Mesenteric fat pad (tissue), 1 donor: ENCODE measurements around the gene SOX30. TPM values are rescaled to one million over a fixed set of nuclear protein-coding genes. Genes with fewer than 3 reads are reported as not detected.

Experiments used
- DNase-seq: peaks from one replicate; pipeline ENCODE4 v3.0.0-alpha.2; 2020; ENCODE audit warnings: low spot score
- total RNA-seq: library from RNA; stranded (reverse); fragmentation: NEBNext Ultra II Directional; extraction: Animal tissue kit (Norgen Biotek cat#: 25700); gene quantifications from one replicate; pipeline ENCODE4 v1.2.1, GENCODE V29; 2021
- donor health status: DM: yes; HTN: yes; CAD: no.

SOX30 gene
- total RNA-seq, 1 donor from 2014 or later: not detected

GRCh38 chr5:157610990-157611389 is 41.2 kb downstream of the SOX30 start:
- no peak for DNase-seq

DNA sequence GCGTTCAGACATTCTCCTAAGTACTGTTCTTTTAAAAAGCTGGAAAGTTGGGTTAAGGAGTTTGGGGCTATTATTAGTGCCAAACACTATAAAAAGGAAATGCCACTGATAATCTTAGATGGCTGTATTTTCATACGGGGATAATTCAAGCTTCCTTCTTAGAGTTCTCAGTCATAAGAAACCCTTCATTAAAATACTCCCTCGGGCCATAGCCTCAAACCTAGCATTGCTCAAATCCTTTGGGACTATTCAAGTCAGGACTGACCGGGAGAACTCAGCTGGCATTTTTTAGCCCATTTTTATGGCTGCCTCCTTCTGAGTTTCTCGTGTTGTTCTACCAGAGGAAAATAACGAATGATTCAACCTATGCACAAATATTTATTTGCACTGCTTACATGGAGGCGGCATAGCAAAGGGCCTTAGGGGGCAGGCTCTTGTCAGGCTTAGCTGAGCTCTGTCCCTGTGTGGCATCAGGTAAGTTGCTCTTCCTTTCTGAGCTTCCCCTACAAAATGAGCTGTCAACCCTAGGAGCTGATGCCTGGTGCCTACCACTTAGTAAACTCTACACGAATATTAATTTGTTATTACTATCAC is 43.2 kb downstream of the SOX30 start:
- DNase-seq: no peak

- no peak for DNase-seq
Measured at GRCh38 chr5:157607371-157608161, 44.7 kb downstream of the SOX30 start.

DNA sequence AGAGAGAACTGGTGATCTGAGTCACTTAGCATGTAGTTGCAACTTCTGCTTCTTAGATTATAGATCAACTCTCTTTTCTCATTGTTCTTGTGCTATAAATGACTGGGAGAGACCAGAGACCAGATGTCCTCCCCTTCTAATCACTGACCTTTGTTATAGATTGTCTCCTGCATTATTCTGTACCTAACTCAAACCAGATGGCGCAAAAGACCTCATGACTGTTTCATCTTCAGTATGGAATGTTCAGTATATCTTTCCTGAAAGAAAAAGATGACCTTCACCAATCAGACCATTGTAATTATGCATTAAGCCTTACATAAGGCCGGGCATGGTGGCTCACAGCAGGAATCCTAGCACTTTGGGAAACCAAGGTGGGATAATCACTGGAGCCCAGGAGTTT is 46.2 kb downstream of the SOX30 start:
- DNase-seq: no peak

- no peak for DNase-seq
Measured at GRCh38 chr5:157603333-157604190, 48.7 kb downstream of the SOX30 start.

GRCh38 chr5:157602505-157602904 is 49.7 kb downstream of the SOX30 start:
- DNase-seq: no peak

DNA sequence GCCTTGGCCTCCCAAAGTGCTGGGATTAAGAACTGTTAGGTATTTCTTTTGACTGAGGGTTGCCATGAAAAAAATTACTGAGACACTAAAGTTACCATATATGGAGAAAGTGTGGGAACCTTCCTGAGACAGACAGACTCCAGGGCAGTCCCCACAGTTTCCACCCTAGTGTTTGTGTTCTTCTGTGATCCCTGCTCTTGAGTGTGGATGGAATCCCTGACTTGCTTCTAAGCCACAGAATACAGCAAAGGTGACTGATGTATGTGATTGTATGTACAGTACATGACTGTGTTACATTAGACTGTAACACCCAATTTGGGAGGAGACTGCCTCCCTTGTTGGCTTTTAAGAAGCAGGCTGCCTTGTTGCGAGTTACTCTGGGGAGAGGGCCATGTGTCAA is 52.0 kb downstream of the SOX30 start:
- DNase-seq: no peak

DNA sequence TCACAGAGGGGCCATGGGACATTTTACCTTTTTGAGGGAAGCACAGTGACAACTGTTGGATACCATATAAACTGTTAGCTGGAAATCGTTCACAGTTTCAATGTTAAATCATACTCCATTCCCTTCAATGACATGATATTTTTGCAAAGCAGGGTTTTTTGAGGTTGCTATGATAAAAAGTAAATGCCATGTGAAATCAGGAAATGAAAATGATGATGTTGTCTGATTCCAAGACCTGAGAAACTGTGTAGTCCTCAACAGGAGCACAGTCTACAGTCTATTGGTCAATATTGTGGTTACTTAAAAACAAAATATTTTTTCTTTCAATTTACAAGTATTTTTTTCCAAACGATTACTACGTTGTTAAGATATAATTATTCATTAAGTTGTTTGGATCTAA is 52.7 kb downstream of the SOX30 start:
- DNase-seq: no peak

- DNase-seq: no peak
Measured at GRCh38 chr5:157598350-157598936, 53.8 kb downstream of the SOX30 start.

GRCh38 chr5:157597277-157597676 is 55.0 kb downstream of the SOX30 start:
- DNase-seq: no peak

- no peak for DNase-seq
Measured at GRCh38 chr5:157596487-157596886, 55.8 kb downstream of the SOX30 start.

GRCh38 chr5:157594675-157595459 is 57.4 kb downstream of the SOX30 start:
- no peak for DNase-seq

DNA sequence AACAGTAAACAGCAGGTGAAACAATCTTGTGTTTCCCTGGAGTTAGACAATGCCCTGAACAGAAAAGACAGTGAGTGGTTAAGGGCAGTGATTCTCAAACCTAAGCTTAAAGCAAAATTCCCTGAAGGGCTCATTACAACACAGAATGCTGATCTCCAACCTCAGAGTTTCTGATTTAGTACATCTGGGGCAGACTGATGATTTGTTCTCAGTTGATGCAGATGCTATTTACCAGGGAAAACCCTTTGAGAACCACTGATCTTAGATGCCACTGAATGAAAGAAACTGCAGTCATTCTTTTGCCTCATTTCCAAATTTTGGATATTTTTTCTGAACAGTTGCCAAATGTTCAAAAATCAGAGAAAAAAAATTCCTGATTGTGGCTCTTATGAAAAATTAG is 58.0 kb downstream of the SOX30 start:
- no peak for DNase-seq

DNA sequence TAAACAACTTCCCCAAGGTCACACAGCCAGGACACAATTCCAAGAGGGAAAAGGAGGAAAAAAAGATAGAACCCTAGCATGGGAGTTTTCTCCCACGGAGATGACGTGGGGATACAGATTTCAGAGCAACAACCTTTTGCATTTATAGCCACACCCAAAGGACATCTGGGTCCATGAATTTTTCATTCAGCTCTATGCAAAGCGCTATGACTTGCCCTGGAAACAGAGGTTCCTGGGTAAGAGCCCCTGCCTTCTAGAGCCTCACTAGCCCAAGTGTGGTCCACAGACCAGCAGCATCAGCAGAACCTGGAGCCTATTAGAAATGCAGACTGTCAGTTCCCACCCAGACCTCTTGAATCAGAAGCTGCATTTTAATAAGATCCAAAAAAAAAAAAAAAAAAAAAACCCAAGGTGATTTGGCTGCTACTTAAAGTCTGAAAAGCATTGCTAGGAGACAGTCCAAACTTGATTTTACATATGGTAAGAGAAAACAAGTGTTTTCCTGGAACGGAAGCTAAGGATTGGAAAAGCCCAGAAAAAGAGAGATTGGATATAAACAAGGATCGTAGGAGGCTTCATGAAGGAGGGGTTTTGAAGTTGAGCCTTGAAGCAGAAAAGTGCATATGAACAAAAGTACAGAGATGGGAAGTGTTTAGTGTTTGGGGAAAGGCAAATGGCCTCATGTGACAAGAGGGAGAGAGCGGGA is 59.0 kb downstream of the SOX30 start:
- no peak for DNase-seq

DNA sequence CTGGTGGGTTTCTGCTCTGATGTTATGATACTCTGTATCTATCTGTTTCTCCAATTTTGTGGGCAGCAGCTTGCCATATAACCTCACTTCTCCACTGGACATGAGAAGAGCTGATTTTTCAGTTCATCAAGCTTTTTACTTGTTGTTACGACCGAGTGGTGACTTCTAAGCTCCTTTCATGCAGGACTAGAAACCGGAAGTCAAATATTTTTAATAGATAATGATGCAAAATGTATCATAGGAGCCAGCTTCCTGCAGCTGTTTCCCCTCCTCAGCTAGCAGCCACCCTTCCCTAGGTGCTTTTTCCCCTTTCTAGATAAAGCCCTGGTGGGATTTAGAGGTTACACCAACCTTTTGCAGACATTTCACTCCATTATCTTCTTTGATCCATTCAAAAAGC is 59.6 kb downstream of the SOX30 start:
- DNase-seq: no peak

GRCh38 chr5:157590478-157590877 is 61.8 kb downstream of the SOX30 start:
- DNase-seq: no peak

- DNase-seq: no peak
Measured at GRCh38 chr5:157584628-157585027, 67.6 kb downstream of the SOX30 start.

DNA sequence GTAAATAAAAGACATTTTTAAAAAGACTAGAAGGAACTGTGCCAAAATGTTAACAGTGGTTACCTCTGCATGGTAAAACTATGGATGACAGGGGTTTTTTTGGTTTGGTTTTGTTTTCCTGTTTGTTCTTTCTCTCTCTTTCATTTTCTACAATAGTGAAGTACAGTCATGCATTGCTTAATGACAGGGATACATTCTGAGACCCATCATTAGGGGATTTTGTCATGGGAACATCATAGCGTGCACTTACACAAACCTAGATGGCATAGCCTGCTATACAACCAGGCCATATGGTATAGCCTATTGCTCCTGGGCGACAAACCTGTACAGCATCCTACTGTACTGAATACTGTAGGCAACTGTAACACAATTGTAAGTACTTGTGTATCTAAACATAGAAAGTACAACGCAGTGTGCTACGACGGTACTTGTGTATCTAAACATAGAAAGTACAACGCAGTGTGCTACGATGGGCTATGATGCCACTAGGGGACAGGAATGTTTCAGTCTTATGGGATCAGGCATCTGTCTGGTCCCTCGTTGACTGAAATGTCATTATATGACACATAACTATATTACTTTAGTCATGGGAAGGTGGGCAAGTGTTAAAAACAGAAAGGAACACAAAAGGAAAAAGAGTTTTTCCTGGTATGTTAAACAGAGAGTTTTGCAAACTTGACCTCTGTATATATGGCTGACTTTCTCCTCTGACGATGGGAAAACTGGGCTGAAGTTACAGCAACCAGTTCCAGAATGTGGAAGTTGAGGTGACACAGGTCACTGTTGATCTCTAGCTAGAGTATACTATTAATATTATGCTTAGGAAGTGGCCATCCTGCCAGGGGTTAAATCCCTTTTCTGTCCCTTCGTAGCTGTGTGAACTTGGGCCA is 69.3 kb downstream of the SOX30 start:
- DNase-seq: no peak

DNA sequence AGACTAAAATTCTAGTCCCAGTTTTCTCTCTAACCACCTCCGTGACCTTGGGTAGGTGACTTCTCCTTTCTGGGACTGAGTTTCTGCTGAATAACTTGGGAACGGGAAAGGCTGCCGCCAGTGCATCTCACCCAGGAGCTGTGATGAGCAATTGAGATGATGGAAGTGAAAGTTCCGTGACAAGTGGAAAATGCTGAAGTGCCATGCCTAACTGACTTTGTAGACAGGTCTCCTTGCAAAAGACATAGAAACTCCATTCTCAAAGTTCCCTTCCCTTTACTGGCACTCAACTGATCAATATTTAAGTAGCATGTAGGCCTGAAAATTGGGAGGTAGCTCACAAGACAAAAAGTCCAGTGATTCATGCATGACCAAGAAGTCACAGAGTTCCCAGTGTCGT is 70.3 kb downstream of the SOX30 start:
- DNase-seq: no peak
